NCI-H1694 treated with DMSO at 0.1 percent for 48 hours (cell line): ENCODE data around the gene PAFAH2.

ENCODE experiments used
- DNase-seq: peaks from one replicate; lab custom pipeline; 2025; lab: John Stamatoyannopoulos, UW

The PAFAH2 gene

DNA sequence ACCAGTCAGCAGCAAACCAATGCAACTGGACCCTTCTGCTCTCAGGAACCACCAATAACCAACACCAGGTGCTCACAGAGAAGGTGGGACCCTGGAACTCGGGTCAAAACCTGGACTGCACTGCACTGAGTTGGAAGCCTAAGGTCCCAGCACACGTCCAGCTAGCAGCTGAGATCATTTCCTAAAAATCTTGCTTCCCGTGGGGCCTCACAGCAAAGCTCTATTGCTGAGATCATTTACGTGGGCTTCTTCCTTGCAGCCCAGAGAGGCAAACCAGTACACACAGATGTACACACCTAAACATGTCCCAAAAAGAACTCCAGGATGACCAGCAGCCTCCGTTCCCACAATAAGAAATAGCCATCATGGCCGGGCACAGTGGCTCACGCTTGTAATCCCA, 68.8 kb downstream of the PAFAH2 start:
- DNase-seq, result no peak

DNA sequence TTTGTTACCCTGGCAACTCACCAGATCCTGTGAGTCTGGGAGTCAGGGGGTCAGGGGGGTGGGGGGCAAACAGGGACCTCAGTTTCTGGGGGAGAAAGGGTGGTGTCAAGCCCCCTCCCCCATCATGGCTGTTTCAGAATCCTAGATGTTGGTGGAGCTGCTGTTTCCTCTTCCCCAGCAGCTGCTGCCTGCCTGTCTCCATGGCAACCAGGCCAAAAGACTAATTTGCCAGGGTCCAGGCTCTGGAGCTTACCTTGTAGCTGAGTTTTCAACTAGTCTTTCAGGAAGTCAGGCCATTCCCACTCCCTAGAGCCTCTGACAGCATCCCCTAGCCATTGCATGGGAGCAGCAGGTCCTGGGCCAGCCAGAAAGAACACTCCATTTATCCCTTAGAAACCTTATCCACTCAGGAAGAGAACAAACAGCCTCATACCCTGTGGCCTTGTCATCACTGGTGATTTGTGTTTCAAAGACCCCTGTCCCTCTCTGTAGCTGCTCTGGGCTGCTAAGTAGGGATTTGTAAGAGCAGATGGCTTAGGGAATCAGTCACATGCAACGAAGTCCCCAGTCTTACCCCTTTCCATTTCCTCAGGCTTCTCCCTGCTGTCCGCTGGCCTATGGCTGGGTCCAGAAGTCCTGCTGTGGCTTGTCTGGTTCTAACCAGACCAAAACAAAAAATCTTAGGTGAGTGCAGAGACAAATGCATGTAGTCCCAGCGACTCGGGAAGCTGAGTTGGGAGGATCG, 70.2 kb downstream of the PAFAH2 start:
- DNase-seq, result peak; percentile 82

DNA sequence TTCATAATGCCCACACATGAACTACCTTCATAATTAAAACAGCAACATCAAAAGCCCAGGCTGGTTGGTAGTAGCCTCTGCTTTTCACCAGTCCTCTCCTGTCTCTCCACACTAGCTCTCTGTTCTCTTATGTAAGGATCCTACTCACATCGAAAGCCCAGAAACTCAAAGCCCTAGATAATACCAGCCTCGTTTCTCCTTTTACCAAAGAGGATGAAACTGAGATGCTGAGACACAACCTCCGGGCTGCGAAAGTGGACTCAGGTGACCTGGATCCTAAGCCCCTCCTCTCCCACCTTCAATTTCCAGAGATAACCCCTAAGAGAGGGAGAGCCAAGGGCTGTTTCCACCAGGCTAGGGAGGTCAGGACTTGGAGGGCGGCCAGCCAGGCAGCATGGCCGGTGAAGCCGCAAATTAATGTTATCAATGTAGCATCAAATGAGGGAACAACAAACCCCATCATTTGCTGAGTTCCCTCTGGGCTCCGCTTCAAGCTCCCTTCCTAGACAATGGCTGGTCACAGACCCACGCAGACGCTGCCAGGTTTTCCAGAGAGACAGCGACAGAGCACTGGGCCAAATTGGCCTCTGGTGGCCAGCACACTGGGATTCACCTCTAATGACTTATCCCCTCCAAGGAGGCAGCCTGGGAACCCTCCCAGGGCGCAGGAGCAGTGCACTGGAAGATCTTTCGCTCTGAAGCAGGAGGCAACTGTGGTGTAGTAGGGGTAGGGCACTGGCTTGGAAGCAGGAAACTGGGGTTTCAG, 70.9 kb downstream of the PAFAH2 start:
- peak; percentile 80 for DNase-seq

DNA sequence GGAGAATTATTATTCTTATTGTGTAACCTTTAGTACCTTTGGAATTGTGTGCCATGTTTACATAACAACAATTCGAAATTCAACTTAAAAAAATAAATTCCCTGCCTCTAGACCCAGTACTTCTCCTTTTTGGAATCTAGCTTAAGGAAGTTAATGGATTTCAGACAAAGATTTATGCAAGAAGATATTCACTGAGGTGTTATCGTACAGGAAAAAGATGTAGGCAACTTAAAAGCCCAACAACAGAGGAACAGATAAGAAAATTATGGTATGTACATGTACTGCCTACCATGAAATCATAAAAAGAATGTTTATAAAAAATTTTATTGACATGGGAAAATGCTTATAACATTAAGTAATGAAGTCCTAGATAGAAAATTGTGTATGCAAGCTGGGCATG, 73.4 kb downstream of the PAFAH2 start:
- DNase-seq, result no peak

DNA sequence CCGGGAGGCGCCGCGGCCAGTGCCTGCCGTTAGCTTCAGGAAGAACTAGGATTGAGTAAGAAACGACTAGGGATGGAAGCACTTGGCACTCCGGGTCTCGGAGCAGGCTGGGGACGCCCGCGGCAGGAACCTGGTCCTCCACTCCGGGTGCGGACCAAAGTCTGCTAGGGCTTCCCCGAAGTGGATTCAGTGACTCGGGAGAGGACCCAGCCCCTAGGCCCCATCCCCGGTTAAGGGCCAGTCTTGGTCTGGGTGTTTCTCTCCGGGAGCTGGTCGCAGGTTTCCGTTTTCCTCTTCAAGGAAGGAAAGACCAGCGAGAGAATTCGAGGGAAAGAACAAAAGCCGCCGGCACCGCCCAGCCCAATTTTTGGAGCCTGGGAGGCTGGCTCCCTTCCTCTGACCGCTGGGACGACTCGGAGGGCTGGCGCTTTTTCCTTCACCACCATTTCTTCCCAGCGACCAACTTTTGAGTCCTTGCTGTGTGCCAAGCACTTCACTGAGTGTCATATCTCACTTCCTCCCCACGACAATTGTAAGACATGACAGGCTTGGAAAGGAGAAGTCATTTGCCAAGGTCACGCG, 74.8 kb downstream of the PAFAH2 start:
- peak; percentile 84 for DNase-seq

DNA sequence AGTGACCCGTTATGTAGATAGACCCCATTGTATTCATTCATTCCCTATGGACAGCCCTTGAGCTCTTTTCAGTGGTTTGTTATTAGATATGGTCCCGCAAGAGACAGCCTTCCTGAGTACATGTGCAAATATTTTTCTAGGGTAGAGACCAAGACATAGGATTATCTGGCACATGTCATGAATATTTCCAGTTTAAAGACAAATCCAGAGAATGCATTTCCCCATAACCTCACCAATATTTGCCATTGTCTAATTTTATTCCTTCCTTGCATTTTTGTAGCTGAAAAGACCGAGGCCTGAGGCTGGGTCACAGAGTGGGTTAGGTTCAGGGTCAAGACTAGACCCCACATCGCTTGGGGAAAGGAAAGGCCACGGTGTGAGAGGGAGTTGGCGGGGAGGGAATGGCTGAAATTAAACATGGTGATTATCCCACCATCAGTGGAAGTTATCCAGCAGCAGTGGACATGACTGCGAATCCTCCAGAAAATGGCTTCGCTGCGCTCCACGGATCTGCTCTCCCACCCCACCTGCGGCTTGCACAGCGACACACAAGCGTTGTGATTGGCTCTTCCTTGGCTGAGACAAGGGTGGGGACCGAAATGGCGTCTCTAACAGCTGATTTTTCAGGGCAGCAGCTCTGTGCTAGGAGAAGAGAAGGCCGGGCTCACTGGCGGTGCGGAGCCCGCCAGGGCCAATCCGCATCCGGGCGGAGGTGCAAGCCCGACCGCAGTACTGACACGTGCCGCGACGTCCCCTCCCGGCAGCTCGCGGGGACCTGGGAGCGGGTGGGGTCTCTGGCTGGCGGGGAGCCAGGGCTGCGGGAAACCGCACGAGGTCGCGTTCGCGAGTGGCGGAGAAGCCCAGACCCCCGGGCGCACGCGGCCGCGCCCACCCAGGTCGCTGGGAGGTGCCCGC, 75.5 kb downstream of the PAFAH2 start:
- peak; percentile 86 for DNase-seq

DNA sequence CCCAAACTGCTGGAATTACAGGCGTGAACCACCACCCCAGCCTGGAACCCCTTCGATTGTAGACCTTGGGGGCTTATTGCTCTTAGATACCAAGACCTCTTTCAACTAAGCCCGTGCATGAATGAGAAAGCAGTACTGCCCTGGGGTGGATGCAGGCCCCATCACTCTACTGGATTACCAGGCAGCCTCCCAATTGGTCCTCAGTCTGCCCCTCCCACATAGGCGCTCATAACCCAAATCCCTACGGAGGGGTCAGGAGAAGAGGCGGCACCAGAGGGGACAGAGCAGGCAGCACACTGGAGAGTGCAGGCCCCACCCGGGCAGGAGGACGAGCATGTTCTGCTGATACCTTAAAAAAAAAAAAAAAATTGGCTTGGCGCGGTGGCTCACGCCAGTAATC, 79.2 kb downstream of the PAFAH2 start:
- no peak for DNase-seq

DNA sequence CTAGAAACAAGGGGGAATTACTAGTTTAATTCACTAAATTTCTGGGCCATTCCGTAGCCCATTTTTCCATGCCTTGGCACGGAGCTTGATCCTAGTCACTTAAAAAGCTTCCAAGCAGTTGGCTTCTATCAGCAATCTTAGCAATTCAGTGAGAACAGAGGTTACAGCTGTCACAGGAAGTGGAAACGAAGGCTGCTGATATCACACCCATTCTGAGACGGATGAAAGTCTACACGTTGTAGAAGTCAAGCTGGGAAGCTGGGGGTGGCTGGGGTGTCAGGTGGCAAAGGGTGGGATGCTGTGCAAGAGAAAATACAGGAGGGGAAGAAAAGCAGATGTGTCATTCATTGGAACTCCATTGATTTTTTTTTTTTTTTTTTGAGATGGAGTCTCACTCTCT, 79.9 kb downstream of the PAFAH2 start:
- DNase-seq, result no peak

DNA sequence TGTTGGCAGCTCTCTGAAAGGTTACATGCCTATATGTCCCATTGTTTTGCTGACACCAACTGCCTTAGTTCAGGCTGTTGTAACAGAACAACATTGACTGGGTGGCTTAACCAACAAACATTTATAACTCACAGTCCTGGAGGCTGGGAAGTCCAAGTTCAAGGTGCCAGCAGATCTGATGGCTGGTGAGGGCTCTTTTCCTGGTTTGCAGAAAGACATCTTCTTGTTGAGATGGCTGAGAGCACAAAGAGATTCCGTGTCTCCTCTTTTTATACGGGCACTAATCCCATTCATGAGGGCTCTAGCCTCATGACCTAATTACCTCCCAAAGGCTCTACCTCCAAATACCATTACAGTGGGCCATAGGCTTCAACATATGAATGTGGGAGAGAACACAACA, 81.4 kb downstream of the PAFAH2 start:
- no peak for DNase-seq

DNA sequence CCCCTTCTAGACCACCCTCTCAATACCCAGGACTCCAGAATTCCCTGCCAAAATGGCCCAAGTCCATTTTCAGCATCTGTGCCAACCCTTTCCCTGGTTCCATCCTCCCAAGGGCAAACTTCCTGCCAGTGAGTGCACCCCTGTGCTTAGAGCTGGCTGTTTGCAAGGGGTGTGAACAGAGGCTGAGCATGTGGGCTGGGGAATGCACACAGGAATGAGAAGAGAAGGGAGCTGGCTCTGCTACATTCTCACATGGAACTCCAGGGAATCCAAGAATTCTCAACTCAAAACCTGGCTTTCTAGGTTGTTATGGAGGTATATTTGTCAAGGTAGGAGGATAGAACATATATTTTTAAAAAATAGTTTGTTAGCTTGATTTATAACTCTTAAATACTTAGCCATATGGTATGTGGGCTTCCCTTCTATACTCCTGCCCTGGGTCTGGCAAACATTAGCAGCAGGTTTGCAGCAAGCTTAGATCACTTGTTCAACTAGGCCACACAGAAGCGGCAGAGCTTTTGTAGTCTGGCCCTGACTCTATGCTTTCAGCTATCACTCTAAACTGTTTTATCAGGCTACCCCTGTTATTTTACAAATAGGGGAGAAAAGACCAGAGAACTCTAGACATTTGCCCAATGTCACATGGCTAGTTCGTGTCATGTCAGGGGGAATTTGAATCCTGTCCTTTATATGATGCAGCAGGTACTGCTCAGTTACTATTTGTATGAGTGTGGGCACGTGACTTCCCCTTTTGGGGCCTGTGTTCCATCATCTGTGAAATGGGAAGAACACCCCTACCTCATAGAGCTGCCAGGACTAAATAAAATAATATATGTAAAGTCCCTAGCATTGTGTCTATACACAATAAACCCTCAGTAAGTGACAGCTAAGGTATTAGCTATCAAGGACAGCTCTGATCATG, 83.5 kb downstream of the PAFAH2 start:
- DNase-seq, result peak; percentile 85

DNA sequence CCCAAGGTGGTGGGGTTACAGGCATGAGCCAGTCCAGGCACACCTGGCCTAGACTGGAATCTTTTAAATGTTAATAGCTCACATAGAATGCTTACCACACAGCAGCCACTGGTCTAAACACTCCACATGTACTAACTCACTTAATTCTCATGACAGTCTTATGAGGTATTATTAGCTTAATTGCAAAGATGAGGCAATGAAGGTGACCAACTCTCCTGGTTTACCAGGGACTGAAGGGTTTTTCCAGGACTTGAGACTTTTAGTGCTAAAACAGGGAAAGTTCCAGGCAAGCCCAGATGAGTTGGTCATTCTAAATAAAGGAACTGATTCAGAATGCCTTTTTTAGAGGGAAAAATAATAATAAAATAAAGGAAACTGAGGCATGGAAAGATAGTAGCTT, 84.7 kb downstream of the PAFAH2 start:
- DNase-seq, result no peak

DNA sequence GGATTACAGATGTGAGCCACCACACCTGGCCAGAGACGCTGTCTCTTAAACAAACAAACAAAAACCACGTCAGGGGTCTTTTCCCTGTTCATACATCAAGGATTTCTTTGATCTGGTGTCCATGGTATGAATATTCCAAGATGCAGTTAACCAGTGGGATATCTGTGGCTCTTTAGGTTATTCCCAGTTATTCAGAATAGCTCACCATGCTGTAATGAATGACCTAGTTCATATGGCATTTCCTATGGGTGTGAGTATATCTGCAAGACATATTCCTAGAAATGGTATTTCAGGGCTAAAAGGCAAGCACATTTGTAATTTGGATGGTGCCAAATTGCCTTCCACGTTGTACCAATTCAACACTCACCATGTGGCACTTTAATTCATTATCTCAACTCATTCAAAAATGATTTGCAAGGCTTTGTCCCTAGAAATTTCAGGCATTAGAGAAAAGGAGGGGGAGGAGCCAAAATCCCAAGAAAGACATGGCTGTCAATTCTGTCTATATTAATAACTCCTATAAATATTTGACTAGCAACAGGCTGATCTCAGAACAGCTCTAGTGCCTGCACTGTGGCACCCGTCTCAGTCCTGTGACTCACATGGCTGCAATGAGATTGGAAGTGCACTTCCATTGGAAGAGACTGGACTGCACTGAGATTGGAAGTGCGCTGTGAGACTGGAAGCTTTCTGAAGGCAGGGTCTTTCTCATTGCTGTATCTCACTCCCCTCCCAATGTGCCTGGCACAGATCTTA, 85.6 kb downstream of the PAFAH2 start:
- DNase-seq, result no peak

DNA sequence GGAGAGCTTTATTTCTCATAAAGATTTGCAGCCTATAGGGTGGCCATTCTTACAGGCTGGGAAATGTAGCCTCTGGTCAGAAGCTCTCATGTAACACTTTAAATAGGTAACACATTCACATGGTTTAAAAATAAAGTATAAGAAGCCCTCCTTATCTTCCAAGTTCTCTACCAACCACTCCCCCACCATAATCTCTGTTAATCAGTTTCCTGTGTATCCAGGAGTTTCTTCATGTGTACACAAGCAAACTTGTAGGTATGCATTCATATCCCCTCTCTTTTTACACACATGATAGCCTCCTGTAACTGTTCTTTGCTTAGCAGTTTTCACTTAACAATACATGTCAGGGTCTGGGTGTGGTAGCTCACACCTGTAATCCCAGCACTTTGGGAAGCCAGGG, 86.7 kb downstream of the PAFAH2 start:
- no peak for DNase-seq
